Upper lobe of left lung (tissue), 6 donors: ENCODE results near the gene SUPT4H1. TPM values are rescaled to one million over a fixed set of nuclear protein-coding genes. Genes with fewer than 3 reads are reported as not detected.

Source experiments
- ATAC-seq, 2 donors: fragments of 200-7000 bp; cut with Tn5 transposase; one replicate each; pipeline ENCODE4 v1.9.1; 2022; ENCODE audit warnings: mild to moderate bottlenecking in 2 of 2, moderate library complexity in 2 of 2; ENCODE audit not compliant: low FRiP score in 2 of 2
- DNase-seq, 2 donors: peaks; one replicate each; pipeline ENCODE4 v3.0.0-alpha.2; 2019 to 2020
- H3K27ac ChIP-seq, 4 donors: fragments of 200-600 bp; sonication (generic); one replicate each; pipeline ENCODE4 v1.5.1; 2016 to 2019
- H3K27me3 ChIP-seq, 4 donors: fragments of 200-600 bp; sonication (generic); one replicate each; pipeline ENCODE4 v1.5.1; 2017 to 2019
- H3K36me3 ChIP-seq, 4 donors: fragments of 200-600 bp; sonication (generic); one replicate each; pipeline ENCODE4 v1.5.1; 2016 to 2019
- H3K4me1 ChIP-seq, 4 donors: fragments of 200-600 bp; sonication (generic); one replicate each; pipeline ENCODE4 v1.5.1; 2018 to 2019
- H3K4me3 ChIP-seq, 4 donors: fragments of 200-600 bp; sonication (generic); one replicate each; pipeline ENCODE4 v1.5.1; 2017 to 2019; ENCODE audit warnings: mild to moderate bottlenecking in 2 of 4, moderate library complexity in 1 of 4
- H3K9me3 ChIP-seq, 4 donors: fragments of 200-600 bp; sonication (generic); one replicate each; pipeline ENCODE4 v1.5.1; 2018 to 2019
- EP300 ChIP-seq, 4 donors: sonication (generic); formaldehyde crosslinking; IDR thresholded peaks; one replicate each; pipeline ENCODE4 v1.5.1; 2017; ENCODE audit warnings: antibody characterized with exemption in 4 of 4, control low read depth in 2 of 4
- POLR2A ChIP-seq, 4 donors: fragments of 450-650 bp; IDR thresholded peaks; one replicate each; pipeline ENCODE4 v1.5.1; 2016 to 2017; ENCODE audit warnings: antibody characterized with exemption in 4 of 4, mild to moderate bottlenecking in 2 of 4
- POLR2AphosphoS5 ChIP-seq, 2 donors: sonication (generic); formaldehyde crosslinking; IDR thresholded peaks; one replicate each; pipeline ENCODE4 v1.5.1; 2017; ENCODE audit warnings: antibody characterized with exemption in 2 of 2
- WGBS, 2 donors: methylation state at CpG; one replicate each; pipeline ENCODE4 v1.1.5; 2017 to 2018; 5-methylcytosine and 5-hydroxymethylcytosine counted together
- total RNA-seq, 6 donors: library from RNA; depleted of rRNA in 4 of 6; stranded (reverse); fragments of >200 nt in 4 of 6; gene quantifications; one replicate each; pipeline versions ENCODE4 v1.1.0 to v1.2.1, GENCODE V29; 2016 to 2021
- TF ChIP-seq, protein P1 (sequence below), 6 experiments: fragments of 450-650 bp in 4 of 6; fragments of 200-600 bp in 2 of 6; sonication (generic) in 2 of 6; IDR thresholded peaks; one replicate each; pipeline ENCODE4 v1.5.1; 2016 to 2019; ENCODE audit warnings: antibody characterized with exemption in 6 of 6
- donor health status: DM: no; HTN: no; CAD: no; lungs with moderate emphysema.
- donor health status: DM: no; HTN: yes; CAD: no; lungs with severe emphysema.

Gene SUPT4H1
- total RNA-seq, 6 donors from 2014 or later, result 22.0 to 80.5 (median 40.4) TPM

DNA sequence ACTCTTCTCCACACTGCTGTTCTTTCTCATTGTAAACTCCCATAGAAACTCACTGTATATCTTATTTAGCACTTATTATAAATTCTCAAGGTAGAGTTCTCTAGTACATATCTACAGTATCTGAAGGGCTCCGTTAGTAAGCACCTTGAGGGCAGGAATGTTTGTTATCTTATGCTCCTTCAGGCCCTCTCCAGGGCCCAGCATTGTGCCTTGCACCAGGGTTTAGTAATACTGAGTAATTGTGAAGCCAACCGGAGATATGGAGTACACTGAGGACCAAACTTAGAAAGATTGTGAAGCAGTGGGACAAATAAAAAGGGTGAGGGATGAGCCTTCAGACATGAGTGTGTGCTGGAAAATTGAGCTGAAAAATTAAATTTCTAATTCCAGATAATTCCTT is 38.9 kb upstream of the SUPT4H1 start:
- ATAC-seq, result no peak
- Histone ChIP-seq H3K4me1 (peaks cover 9 to 11% (median 10%) of the 10 kb centered on the region in 4 donors), H3K27me3 (no peaks in the 10 kb centered on the region), H3K9me3 (no peaks in the 10 kb centered on the region), H3K27ac (peak overlapping the region; percentile 1 to 65 (median 28)), H3K36me3 (no peaks in the 10 kb centered on the region), H3K4me3 (no peak overlapping the region)
- DNase-seq, result no peak
- WGBS, 2 donors, result 68 to 73% methylated on average over 2 of the region's 2 CpGs
- TF ChIP-seq POLR2AphosphoS5 (IDR thresholded peaks at IDR 0.05) (no peak), POLR2A (IDR thresholded peaks at IDR 0.05) (no peak), EP300 (IDR thresholded peaks at IDR 0.05) (no peak)
- TF ChIP-seq, protein P1, sequence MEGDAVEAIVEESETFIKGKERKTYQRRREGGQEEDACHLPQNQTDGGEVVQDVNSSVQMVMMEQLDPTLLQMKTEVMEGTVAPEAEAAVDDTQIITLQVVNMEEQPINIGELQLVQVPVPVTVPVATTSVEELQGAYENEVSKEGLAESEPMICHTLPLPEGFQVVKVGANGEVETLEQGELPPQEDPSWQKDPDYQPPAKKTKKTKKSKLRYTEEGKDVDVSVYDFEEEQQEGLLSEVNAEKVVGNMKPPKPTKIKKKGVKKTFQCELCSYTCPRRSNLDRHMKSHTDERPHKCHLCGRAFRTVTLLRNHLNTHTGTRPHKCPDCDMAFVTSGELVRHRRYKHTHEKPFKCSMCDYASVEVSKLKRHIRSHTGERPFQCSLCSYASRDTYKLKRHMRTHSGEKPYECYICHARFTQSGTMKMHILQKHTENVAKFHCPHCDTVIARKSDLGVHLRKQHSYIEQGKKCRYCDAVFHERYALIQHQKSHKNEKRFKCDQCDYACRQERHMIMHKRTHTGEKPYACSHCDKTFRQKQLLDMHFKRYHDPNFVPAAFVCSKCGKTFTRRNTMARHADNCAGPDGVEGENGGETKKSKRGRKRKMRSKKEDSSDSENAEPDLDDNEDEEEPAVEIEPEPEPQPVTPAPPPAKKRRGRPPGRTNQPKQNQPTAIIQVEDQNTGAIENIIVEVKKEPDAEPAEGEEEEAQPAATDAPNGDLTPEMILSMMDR (IDR thresholded peaks at IDR 0.05), result no peak

DNA sequence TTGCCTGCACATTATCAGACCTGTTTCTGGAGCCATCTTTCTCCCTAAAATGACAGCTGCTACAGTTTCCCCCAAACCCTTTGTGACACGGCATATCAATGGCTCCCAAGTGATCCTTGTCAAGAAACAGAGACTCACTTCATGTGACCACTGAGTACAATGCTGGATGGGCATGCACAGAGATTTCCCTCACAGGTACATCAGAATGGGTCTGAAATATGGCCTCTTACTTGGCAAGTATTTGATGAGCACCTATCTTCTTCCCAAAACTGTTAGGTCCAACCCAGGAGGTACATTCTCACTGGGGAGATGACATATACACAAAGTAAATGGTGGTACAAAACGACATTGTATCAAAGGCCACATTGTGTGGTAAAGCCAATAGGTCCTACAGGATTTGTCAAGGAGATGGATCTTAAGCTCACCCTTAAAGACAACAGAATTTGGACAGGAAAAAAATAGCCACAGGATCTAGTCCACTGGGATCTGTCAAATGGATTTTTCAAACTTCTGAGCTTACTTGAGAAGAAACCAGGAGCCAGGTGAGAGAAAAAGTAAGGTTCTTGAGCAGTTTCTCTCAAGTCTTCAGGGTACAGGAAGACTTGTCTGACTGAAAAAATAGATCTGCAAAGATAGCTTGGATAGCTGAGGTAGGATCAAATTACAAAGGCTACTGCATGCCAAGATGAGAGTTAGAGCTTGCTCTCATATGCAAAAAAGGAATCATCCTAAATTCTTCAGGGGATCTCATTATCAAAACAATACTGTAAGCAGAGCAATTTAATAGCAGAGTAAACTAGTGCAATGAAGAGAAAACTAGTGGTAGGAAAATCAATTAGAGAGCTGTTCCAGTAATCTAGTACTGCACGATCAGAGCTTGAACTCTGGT is 36.5 kb upstream of the SUPT4H1 start:
- TF ChIP-seq, protein P1 (IDR thresholded peaks at IDR 0.05), result no peak
- TF ChIP-seq POLR2AphosphoS5 (IDR thresholded peaks at IDR 0.05) (no peak), POLR2A (IDR thresholded peaks at IDR 0.05) (no peak), EP300 (IDR thresholded peaks at IDR 0.05) (no peak)
- Histone ChIP-seq H3K36me3 (no peaks in the 10 kb centered on the region), H3K27ac (no peak overlapping the region), H3K27me3 (no peaks in the 10 kb centered on the region), H3K9me3 (no peaks in the 10 kb centered on the region), H3K4me1 (peaks cover 9 to 14% (median 10%) of the 10 kb centered on the region in 4 donors), H3K4me3 (no peak overlapping the region)
- WGBS, 2 donors, result 61 to 66% methylated on average over 3 of the region's 3 CpGs
- no peak for ATAC-seq
- no peak for DNase-seq

DNA sequence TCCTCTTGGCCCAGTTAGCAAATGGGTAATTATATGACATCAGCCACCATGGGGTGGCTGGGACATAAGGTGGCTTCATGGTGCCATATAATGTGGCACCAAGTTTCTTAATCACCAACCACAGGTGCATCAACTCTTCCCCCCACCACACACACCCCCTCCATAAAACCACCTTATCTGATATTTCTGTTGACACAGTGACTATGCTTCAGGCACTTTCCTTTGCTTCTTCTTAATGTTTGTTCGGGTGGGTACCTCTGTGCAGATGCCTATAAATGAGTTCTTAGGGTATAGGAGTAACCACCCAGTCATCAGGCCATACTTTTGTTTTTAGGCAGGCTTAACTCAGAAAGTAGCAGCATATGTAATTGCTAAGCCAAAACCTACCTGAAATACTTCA is 35.8 kb upstream of the SUPT4H1 start:
- Histone ChIP-seq H3K4me1 (peaks cover 9 to 18% (median 12%) of the 10 kb centered on the region in 4 donors), H3K9me3 (no peaks in the 10 kb centered on the region)
- ATAC-seq, result no peak

DNA sequence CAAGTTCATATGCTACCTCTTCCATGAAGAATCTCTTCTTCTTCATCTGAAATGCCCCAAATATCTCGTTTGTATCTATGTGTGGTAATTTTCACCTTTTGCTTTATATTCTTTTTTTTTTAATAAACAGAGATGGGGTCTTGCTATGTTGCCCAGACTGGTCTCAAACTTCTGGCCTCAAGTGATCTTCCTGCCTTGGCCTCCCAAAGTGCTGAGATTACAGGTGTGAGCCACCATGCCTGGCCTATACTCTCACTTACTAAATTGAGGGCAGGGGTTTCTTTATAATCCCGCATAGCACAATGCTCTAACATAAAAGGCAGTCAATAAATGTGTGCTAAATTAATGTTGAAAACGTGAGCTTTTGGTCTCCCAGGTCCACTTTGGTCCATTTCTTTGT is 34.7 kb upstream of the SUPT4H1 start:
- no peak for TF ChIP-seq POLR2A (IDR thresholded peaks at IDR 0.05)
- no peak for TF ChIP-seq POLR2AphosphoS5 (IDR thresholded peaks at IDR 0.05)
- TF ChIP-seq, protein P1 (IDR thresholded peaks at IDR 0.05), result no peak
- no peak for TF ChIP-seq EP300 (IDR thresholded peaks at IDR 0.05)
- Histone ChIP-seq H3K27me3 (no peaks in the 10 kb centered on the region), H3K4me3 (no peak overlapping the region), H3K4me1 (peaks cover 5 to 27% (median 19%) of the 10 kb centered on the region in 4 donors), H3K9me3 (no peaks in the 10 kb centered on the region), H3K36me3 (no peaks in the 10 kb centered on the region), H3K27ac (no peak overlapping the region)
- DNase-seq (no peak), ATAC-seq (no peak)
- 87 to 88% methylated on average over 3 of the region's 3 CpGs for WGBS, 2 donors

More for the DNA sequence above, 35.8 kb upstream of the SUPT4H1 start:
- Histone ChIP-seq H3K27ac (no peak overlapping the region), H3K36me3 (no peaks in the 10 kb centered on the region), H3K4me3 (no peak overlapping the region), H3K27me3 (no peaks in the 10 kb centered on the region)
- DNase-seq, result no peak
- TF ChIP-seq EP300 (IDR thresholded peaks at IDR 0.05), result no peak
- no peak for TF ChIP-seq POLR2AphosphoS5 (IDR thresholded peaks at IDR 0.05)
- TF ChIP-seq, protein P1 (IDR thresholded peaks at IDR 0.05), result no peak
- TF ChIP-seq POLR2A (IDR thresholded peaks at IDR 0.05), result no peak
- WGBS, 2 donors, result 50 to 69% methylated on average over 1 of the region's 1 CpG
